PC-9 (cell line): Measurements from ENCODE around the gene PROCR. TPM values are rescaled to one million over a fixed set of nuclear protein-coding genes. Genes with fewer than 3 reads are reported as not detected.
"Not testable (repeated sequence)": the region's sequence is repeated elsewhere in the genome, so short reads cannot be mapped to it uniquely, and the experiment has no call there.

Experiments used
- BruUV-seq: library from RNA; stranded (reverse); fragments of 400-500 nt; replicated peaks from 2 replicates; lab custom pipeline; 2021; lab: Mats Ljungman, UMichigan
- CTCF ChIA-PET: fragments of 300-600 bp; sonication (Branson Sonifier 250); formaldehyde crosslinking; loops from one replicate; lab custom pipeline; 2022; ENCODE audit warnings: antibody characterized with exemption; lab: Charles Lee
- POLR2A ChIA-PET: fragments of 300-600 bp; sonication (Branson Sonifier 250); formaldehyde crosslinking; loops from one replicate; lab custom pipeline; 2022; ENCODE audit warnings: antibody characterized with exemption; ENCODE audit not compliant: unreplicated experiment; lab: Charles Lee
- DNase-seq, 2 experiments: peaks; one replicate each; pipeline versions ENCODE4 v3.0.0 to v3.0.0-alpha.2; 2015 to 2022; ENCODE audit warnings: mixed read lengths in 1 of 2
- H2AFZ ChIP-seq: fragments of 200-600 bp; sonication (generic); 2 replicates; pipeline ENCODE4 v1.8.1; 2017; ENCODE audit warnings: antibody characterized with exemption
- H3F3A ChIP-seq: fragments of 200-600 bp; sonication (generic); 2 replicates; pipeline ENCODE4 v1.8.1; 2017; ENCODE audit warnings: antibody characterized with exemption, mild to moderate bottlenecking, low read depth; ENCODE audit not compliant: insufficient read depth
- H3K27ac ChIP-seq: fragments of 200-600 bp; sonication (generic); 2 replicates; pipeline ENCODE4 v1.6.1; 2016; ENCODE audit warnings: mixed run types
- H3K27me3 ChIP-seq: fragments of 200-600 bp; sonication (generic); 2 replicates; pipeline ENCODE4 v1.6.1; 2016; ENCODE audit warnings: low read depth, mixed run types; ENCODE audit not compliant: insufficient read depth
- H3K36me3 ChIP-seq: fragments of 200-600 bp; sonication (generic); 2 replicates; pipeline ENCODE4 v1.6.1; 2016; ENCODE audit warnings: low read depth, mixed run types
- H3K4me1 ChIP-seq: fragments of 200-600 bp; sonication (generic); replicated peaks from 2 replicates; pipeline ENCODE4 v1.6.1; 2016; ENCODE audit warnings: mixed run types; ENCODE audit not compliant: insufficient read depth
- H3K4me2 ChIP-seq: fragments of 200-600 bp; sonication (generic); 2 replicates; pipeline ENCODE4 v1.6.1; 2017; ENCODE audit warnings: mixed run types
- H3K4me3 ChIP-seq: fragments of 200-600 bp; sonication (generic); 2 replicates; pipeline ENCODE4 v1.6.1; 2016; ENCODE audit warnings: mixed run types
- H3K79me2 ChIP-seq: fragments of 200-600 bp; sonication (generic); 2 replicates; pipeline ENCODE4 v1.6.1; 2017; ENCODE audit warnings: low read depth, mixed run types
- H3K9me2 ChIP-seq: fragments of 200-600 bp; sonication (generic); 2 replicates; pipeline ENCODE4 v1.8.1; 2017; ENCODE audit warnings: mild to moderate bottlenecking; ENCODE audit not compliant: insufficient read depth
- H3K9me3 ChIP-seq: fragments of 200-600 bp; sonication (generic); 2 replicates; pipeline ENCODE4 v1.8.1; 2016; ENCODE audit warnings: low read depth; ENCODE audit not compliant: insufficient read depth
- H4K20me1 ChIP-seq: fragments of 200-600 bp; sonication (generic); 2 replicates; pipeline ENCODE4 v1.8.1; 2017; ENCODE audit not compliant: insufficient read depth
- EZH2 ChIP-seq: fragments of 200-600 bp; sonication (generic); IDR thresholded peaks from 2 replicates; pipeline ENCODE4 v1.8.0; 2017; ENCODE audit warnings: antibody characterized with exemption, low read depth
- intact Hi-C: fragments of 100-400 bp; cut with micrococcal nuclease; formaldehyde crosslinking; loops from one replicate; pipeline ENCODE4 v1.10.0; 2022; ENCODE audit not compliant: unreplicated experiment
- total RNA-seq: library from RNA; stranded (reverse); gene quantifications from 2 replicates; pipeline ENCODE4 v1.2.3, GENCODE V29; 2021
- TF ChIP-seq, protein P1 (sequence below): fragments of 200-600 bp; sonication (generic); conservative IDR thresholded peaks from 2 replicates; pipeline ENCODE4 v1.6.1; 2017; ENCODE audit warnings: mixed run types, antibody characterized with exemption, mild to moderate bottlenecking, moderate library complexity

Gene PROCR
- total RNA-seq, 1 experiment from 2014 or later: 7.5 TPM

DNA sequence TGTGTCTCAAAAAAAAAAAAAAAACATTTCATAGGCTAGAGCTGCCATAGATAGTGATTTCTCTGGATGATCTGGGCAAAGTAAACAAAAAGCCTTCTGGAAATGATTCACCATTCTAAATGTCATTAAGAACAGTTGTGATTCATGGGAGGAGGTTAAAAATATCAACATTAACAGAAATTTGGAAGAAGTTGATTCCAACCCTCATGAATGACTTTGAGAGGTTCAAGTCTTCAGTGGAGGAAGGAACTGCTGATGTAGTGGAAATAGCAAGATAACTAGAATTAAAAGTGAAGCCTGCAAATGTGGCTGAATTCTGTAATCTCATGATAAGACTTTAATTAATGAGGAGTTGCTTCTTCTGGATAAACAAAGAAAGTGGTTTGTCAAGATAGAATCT is 27.9 kb downstream of the PROCR start:
- CTCF ChIA-PET: no interaction called here
- no TSS peak for BruUV-seq
- H3K36me3 ChIP-seq: no peaks in the 10 kb centered on the region
- TF ChIP-seq, protein P1, sequence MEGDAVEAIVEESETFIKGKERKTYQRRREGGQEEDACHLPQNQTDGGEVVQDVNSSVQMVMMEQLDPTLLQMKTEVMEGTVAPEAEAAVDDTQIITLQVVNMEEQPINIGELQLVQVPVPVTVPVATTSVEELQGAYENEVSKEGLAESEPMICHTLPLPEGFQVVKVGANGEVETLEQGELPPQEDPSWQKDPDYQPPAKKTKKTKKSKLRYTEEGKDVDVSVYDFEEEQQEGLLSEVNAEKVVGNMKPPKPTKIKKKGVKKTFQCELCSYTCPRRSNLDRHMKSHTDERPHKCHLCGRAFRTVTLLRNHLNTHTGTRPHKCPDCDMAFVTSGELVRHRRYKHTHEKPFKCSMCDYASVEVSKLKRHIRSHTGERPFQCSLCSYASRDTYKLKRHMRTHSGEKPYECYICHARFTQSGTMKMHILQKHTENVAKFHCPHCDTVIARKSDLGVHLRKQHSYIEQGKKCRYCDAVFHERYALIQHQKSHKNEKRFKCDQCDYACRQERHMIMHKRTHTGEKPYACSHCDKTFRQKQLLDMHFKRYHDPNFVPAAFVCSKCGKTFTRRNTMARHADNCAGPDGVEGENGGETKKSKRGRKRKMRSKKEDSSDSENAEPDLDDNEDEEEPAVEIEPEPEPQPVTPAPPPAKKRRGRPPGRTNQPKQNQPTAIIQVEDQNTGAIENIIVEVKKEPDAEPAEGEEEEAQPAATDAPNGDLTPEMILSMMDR: no peak
- TF ChIP-seq EZH2: no peak
- peaks cover 5% of the 10 kb centered on the region; the same call in 1 of the 2 replicates for H3F3A ChIP-seq
- intact Hi-C loops: no loop called here
- peak overlapping the region; percentile 23; the same call in 1 of the 2 replicates for H3K27ac ChIP-seq
- H3K79me2 ChIP-seq: no peaks in the 10 kb centered on the region
- H3K9me2 ChIP-seq: no peaks in the 10 kb centered on the region
- no peak overlapping the region for H3K4me3 ChIP-seq
- peak overlapping the region; percentile 17; the same call in 1 of the 2 replicates for H3K4me2 ChIP-seq
- peaks cover 9% of the 10 kb centered on the region for H3K4me1 ChIP-seq
- no peak for DNase-seq
- peaks cover 16% of the 10 kb centered on the region for H3K9me3 ChIP-seq
- no peaks in the 10 kb centered on the region for H3K27me3 ChIP-seq
- no peaks in the 10 kb centered on the region for H4K20me1 ChIP-seq
- no peak overlapping the region for H2AFZ ChIP-seq
- POLR2A ChIA-PET: no interaction called here

DNA sequence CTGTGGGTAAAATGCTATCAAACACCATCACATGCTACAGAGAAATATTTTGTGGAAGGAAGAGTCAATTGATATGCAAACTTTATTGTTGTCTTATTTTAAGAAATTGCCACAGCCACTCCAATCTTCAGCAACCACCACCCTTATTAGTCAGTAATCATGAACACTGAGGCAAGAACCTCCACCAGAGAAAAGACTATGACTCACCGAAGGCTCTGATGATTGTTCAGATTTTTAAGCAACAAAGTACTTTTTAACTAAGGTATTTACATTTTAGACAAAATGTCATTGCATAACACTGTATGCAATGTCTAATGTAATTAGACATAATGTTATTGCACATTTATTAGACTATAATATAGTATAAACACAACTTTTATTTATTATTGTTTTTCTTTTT is 28.4 kb downstream of the PROCR start:
- ChIA-PET CTCF (no interaction called here), POLR2A (no interaction called here)
- no peaks in the 10 kb centered on the region for H3K27me3 ChIP-seq
- TF ChIP-seq, protein P1: no peak
- TF ChIP-seq EZH2: no peak
- DNase-seq: peak in 1 of 2 experiments; percentile 43
- no peak overlapping the region for H3K4me3 ChIP-seq
- peak overlapping the region; percentile 17; the same call in 1 of the 2 replicates for H3K4me2 ChIP-seq
- H3K27ac ChIP-seq: peak overlapping the region; percentile 23; the same call in 1 of the 2 replicates
- intact Hi-C loops: no loop called here
- no TSS peak for BruUV-seq
- H3K36me3 ChIP-seq: no peaks in the 10 kb centered on the region
- H3F3A ChIP-seq: peaks cover 5% of the 10 kb centered on the region; the same call in 1 of the 2 replicates
- no peak overlapping the region for H2AFZ ChIP-seq
- no peaks in the 10 kb centered on the region for H3K9me2 ChIP-seq
- no peaks in the 10 kb centered on the region for H4K20me1 ChIP-seq
- peaks cover 9% of the 10 kb centered on the region for H3K4me1 ChIP-seq
- peaks cover 16% of the 10 kb centered on the region for H3K9me3 ChIP-seq
- no peaks in the 10 kb centered on the region for H3K79me2 ChIP-seq

DNA sequence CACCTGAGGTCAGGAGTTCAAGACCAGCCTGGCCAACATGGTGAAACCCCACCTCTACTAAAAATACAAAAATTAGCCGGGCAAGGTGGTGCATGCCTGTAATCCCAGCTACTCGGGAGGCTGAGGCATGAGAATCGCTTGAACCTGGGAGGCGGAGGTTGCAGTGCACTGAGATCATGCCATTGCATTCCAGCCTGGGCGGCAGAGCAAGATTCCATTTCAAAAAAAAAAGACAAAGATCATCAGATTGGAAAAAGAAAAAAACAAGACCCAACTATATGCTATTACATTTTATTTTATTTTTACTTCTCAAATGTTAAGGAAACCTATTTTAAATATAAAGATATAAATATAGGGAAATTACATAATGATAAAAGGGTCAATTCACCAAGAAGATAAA is 29.6 kb downstream of the PROCR start:
- H4K20me1 ChIP-seq, DNase-seq, H3K9me2 ChIP-seq, H3K4me1 ChIP-seq, CTCF ChIA-PET, H3K4me3 ChIP-seq, BruUV-seq, H3K4me2 ChIP-seq, H2AFZ ChIP-seq, H3F3A ChIP-seq, H3K27ac ChIP-seq, intact Hi-C loops, H3K36me3 ChIP-seq, H3K79me2 ChIP-seq, H3K27me3 ChIP-seq: not testable (repeated sequence)
- H3K9me3 ChIP-seq: peaks cover 14% of the 10 kb centered on the region
- POLR2A ChIA-PET: interaction anchor here (0.7 kb wide), 1 partner anchor 20 kb away, joined by 25 read pairs; no protein-coding TSS in a partner anchor

DNA sequence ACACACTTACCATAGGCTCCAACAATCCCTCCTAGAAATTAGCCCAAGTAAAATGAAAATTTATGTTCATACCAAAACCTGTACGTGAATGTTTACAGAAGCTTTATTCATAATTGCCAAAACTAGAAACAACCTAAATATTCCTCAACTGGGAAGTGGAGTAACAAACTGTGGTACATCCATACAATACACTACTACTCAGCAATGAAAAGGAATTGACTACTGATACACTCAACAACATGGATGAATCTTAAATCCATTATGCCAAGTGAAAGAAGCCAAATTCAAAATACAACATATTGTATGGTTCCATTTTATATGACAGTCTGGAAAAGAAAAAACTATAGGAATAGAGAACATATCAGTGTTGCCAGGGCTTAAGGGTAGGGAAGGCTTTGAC is 34.9 kb downstream of the PROCR start:
- Histone ChIP-seq H4K20me1 (no peaks in the 10 kb centered on the region), H3K9me2 (no peaks in the 10 kb centered on the region), H2AFZ (no peak overlapping the region), H3F3A (peaks cover 7% of the 10 kb centered on the region; the same call in 1 of the 2 replicates), H3K4me3 (no peak overlapping the region), H3K4me2 (no peak overlapping the region), H3K4me1 (no peaks in the 10 kb centered on the region), H3K27ac (no peak overlapping the region), H3K79me2 (no peaks in the 10 kb centered on the region), H3K27me3 (no peaks in the 10 kb centered on the region), H3K9me3 (no peaks in the 10 kb centered on the region; the same call in 1 of the 2 replicates), H3K36me3 (no peaks in the 10 kb centered on the region)
- no peak for TF ChIP-seq EZH2
- TF ChIP-seq, protein P1: no peak
- intact Hi-C loops: no loop called here
- no peak for DNase-seq
- CTCF ChIA-PET: interaction anchor here (1.3 kb wide), 1 partner anchor 111 kb away, joined by 7 read pairs; no protein-coding TSS in a partner anchor
- BruUV-seq: no TSS peak
- POLR2A ChIA-PET: no interaction called here
